Measurements from ENCODE around the gene CFHR5.
"Not testable (repeated sequence)": the region's sequence is repeated elsewhere in the genome, so short reads cannot be mapped to it uniquely, and the experiment has no call there.

CFHR5 gene

DNA sequence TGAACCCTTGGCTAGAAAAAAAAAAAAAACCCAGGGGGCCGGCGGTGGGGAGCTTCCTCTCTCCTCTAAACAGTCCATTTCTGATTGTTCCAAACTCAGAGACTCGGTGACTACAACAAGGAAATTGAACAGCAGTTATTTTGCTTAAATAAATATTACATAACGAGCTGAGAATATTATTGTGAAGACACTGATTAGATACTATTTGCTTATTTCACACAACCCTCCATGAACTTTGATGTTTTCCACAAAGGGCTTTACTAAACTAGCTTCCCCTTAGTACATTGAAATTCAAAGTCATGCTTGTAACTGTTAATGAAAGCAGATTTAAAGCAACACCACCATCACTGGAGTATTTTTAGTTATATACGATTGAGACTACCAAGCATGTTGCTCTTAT is at the start of gene CFHR5:
CFHR5 (plus strand) TSS at position 279 of the 400 bp plus-strand sequence; CDS start at position 388, 109 bp downstream.
- Mint-ChIP-seq H3K4me3 (no peak within 1 kb of the TSS), H3K27me3 (no peaks in the 10 kb centered on the region), H3K4me1 (no peaks in the 10 kb centered on the region), H3K9me3 (no peaks in the 10 kb centered on the region), H3K36me3 (no peaks in the 10 kb centered on the region), H3K27ac (no peak within 1 kb of the TSS)

DNA sequence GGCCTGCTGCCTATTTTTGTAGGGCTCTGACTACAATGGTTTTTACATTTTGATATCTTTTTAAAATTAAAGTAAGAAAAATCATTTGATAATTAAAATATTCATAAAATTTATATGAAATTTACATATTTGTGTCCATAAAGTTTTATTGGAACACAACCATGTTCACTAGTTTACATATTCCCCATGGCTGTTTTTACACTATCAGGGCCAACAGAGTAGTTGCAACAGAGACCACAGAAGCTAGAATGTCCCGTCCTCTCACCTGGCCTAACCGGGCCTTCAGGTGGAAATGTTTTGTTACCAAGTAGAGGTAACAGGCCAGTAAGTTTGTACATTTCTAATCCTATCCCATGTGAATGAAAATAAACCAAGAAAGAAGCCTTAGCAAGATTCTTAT is 44.5 kb upstream of the CFHR5 start:
- not testable (repeated sequence) for H3K27me3 Mint-ChIP-seq, H3K4me1 Mint-ChIP-seq, H3K9me3 Mint-ChIP-seq, H3K27ac Mint-ChIP-seq, H3K4me3 Mint-ChIP-seq, H3K36me3 Mint-ChIP-seq

DNA sequence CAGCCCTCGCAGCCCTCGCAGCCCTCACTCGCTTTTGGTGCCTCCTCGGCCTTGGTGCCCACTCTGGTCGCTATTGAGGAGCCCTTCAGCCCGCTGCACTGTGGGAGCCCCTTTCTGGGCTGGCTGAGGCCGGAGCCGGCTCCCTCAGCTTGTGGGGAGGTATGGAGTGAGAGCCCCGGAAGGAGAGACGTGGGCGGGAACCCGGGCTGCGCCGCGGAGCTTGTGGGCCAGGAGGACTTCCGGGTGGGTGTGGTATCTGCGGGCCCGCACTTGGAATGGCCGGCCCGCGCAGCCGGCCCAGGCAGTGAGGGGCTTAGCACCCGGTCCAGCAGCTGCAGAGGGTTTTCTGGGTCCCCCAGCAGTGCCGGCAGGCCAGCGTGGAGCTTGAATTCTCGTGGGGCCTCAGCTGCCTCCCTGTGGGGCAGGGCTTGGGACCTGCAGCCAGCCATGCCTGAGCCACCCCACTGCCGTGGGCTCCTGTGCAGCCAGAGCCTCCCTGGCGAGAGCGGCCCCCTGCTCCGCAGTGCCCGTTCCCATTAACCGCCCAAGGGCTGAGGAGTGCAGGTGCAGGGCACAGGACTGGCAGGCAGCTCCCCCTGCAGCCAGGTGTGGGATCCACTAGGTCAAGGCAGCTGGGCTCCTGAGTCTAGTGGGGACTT is 43.7 kb upstream of the CFHR5 start:
- H3K4me1 Mint-ChIP-seq: no peaks in the 10 kb centered on the region
- no peaks in the 10 kb centered on the region for H3K36me3 Mint-ChIP-seq
- no peak overlapping the region for H3K4me3 Mint-ChIP-seq
- H3K27ac Mint-ChIP-seq: no peak overlapping the region
- H3K9me3 Mint-ChIP-seq: peaks cover 6% of the 10 kb centered on the region
- H3K27me3 Mint-ChIP-seq: no peaks in the 10 kb centered on the region

DNA sequence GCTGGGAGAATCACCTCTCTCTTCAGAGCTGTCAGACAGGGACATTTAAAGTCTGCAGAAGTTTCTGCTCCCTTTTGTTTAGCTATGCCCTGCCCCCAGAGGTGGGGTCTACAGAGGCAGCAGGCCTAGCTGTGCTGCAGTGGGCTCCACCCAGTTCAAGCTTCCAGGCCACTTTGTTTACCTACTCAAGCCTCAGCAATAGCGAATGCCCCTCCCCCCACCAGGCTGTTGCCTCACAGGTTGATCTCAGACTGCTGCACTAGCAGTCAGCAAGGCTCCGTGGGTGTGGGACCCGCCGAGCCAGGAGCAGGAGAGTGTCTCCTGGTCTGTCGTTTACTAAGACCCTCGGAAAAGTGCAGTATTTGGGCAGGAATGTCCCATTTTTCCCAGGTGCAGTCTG is 35.9 kb upstream of the CFHR5 start:
- H3K27ac Mint-ChIP-seq, H3K36me3 Mint-ChIP-seq, H3K9me3 Mint-ChIP-seq, H3K4me3 Mint-ChIP-seq, H3K4me1 Mint-ChIP-seq, H3K27me3 Mint-ChIP-seq: not testable (repeated sequence)

DNA sequence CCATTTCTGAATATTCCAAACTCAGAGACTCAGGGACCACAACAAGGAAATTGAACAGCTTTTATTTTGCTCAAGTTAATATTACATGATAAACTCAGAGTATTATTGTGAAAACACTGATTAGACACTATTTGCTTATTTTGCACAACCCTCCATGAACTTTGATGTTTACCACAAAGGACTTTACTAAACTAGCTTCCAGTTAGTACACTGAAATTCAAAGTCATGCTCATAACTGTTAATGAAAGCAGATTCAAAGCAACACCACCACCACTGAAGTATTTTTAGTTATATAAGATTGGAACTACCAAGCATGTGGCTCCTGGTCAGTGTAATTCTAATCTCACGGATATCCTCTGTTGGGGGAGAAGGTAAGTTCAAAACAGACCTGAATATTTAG is 33.8 kb upstream of the CFHR5 start, which contains the start of gene CFHR2:
CFHR2 (plus strand) TSS at position 171 of the 400 bp plus-strand sequence; CDS start at position 314, 143 bp downstream.
- not testable (repeated sequence) for H3K4me1 Mint-ChIP-seq, H3K4me3 Mint-ChIP-seq, H3K27ac Mint-ChIP-seq, H3K27me3 Mint-ChIP-seq, H3K9me3 Mint-ChIP-seq, H3K36me3 Mint-ChIP-seq

DNA sequence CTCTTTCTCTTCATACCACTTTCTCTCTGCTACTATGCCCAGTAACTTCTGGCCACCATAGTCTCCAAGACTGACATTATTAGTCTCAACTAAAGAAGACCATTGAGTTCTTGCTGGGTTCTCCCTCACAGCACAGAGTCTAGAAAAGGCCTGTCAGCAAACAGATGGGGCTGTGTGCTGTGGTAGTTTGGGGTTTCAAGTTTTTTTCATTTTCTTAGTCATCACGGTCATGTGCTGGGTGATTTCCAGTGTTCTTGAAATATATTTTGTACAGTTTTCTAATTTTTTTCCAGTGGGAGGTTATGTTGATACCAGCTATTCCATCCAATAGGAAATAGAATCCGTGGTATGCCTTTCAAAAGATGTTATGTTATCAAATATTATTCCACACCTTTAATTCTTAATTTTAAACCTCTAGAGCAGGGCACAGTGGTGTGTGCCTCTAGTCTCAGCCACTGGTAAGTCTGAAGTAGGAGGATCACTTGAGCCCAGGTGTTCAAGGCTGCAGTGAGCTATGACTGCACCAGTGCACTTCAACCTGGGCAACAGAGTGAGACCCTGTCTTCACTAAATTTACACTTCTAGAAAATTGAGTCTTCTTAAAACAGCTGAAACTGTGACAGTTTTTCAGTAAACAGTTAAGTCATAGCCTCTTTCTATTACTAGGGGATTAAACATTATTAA is 25.5 kb upstream of the CFHR5 start:
- H3K9me3 Mint-ChIP-seq: no peaks in the 10 kb centered on the region
- no peaks in the 10 kb centered on the region for H3K4me1 Mint-ChIP-seq
- H3K36me3 Mint-ChIP-seq: no peaks in the 10 kb centered on the region
- no peak overlapping the region for H3K27ac Mint-ChIP-seq
- no peak overlapping the region for H3K4me3 Mint-ChIP-seq
- no peaks in the 10 kb centered on the region for H3K27me3 Mint-ChIP-seq

DNA sequence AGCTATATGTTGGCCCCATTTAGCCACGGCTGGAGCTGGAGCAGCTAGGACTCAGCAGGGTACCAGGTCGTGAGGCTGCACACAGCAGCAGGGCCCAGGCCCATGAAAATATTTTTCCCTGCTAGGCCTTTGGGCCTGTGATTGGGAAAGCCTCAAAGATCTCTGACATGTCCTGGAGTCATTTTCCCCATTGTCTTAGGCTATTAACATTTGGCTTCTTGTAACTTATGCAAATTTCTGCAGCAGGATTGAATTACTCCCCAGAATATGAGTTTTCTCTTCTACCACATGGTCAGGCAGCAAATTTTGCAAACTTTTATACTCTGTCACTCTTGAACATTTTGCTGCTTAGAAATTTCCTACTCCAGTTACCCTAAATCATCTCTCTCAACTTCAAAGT is 22.6 kb upstream of the CFHR5 start:
- no peaks in the 10 kb centered on the region for H3K36me3 Mint-ChIP-seq
- H3K4me3 Mint-ChIP-seq: no peak overlapping the region
- no peak overlapping the region for H3K27ac Mint-ChIP-seq
- no peaks in the 10 kb centered on the region for H3K9me3 Mint-ChIP-seq
- H3K27me3 Mint-ChIP-seq: no peaks in the 10 kb centered on the region
- H3K4me1 Mint-ChIP-seq: no peaks in the 10 kb centered on the region

DNA sequence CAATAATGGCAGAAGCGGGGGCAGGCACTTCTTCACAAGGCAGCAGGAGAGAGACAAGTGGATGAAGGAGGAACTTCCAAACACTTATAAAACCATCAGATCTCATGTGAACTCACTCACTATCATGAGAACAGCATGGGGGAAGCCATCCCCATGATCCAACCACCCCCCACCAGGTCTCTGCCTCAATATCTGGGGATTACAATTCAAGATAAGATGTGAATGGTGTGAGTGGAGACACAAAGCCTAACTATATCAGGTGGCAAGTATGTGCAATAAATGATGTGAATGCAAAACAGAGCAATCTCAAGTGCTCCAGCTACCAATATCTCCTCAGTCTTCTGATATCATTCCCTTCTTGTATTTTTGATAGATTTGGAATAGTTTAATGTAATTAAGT is 21.4 kb upstream of the CFHR5 start:
- Mint-ChIP-seq H3K27me3 (no peaks in the 10 kb centered on the region), H3K27ac (no peak overlapping the region), H3K36me3 (no peaks in the 10 kb centered on the region), H3K4me1 (no peaks in the 10 kb centered on the region), H3K9me3 (no peaks in the 10 kb centered on the region), H3K4me3 (no peak overlapping the region)

DNA sequence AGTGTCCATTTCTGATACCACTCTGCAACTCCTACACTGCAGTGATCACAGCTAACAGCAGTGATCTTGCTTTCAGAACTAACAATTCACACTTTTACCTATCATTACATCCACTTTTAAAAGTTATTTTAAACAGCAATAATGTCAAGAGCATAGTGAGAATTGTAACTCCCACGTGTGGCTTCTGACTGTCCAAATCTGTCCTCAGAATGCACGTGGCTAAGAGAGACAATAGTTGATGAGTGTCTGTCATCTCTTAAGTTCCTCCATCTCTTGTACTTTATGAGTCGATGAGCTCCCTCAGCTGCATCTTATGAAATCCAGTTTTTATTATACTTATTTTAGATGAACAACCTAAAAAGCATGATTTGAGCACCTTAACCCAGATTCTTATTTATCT is 16.5 kb upstream of the CFHR5 start:
- H3K27me3 Mint-ChIP-seq: peaks cover 2% of the 10 kb centered on the region
- no peak overlapping the region for H3K4me3 Mint-ChIP-seq
- H3K4me1 Mint-ChIP-seq: no peaks in the 10 kb centered on the region
- no peaks in the 10 kb centered on the region for H3K36me3 Mint-ChIP-seq
- no peak overlapping the region for H3K27ac Mint-ChIP-seq
- H3K9me3 Mint-ChIP-seq: no peaks in the 10 kb centered on the region

DNA sequence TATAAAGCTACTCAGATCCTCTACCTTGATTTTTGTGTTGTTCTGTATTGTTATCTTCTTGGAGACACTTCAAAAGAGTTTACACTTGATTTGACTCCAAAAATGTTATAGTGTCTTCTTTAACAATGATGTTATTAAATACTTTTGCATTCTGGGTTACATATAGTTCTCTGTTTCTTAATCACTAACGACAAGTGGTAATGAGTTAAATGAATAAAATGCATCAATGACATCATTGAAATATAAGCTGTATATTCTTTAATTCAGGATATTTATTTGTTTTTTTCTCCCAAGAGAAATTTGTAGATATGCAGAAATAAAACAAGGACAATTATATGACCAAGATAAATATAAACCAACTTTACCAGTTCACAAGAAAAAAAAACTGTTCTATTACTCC is 7.2 kb upstream of the CFHR5 start:
- H3K9me3 Mint-ChIP-seq: no peaks in the 10 kb centered on the region
- no peak overlapping the region for H3K4me3 Mint-ChIP-seq
- H3K4me1 Mint-ChIP-seq: no peaks in the 10 kb centered on the region
- no peaks in the 10 kb centered on the region for H3K27me3 Mint-ChIP-seq
- H3K27ac Mint-ChIP-seq: no peak overlapping the region
- H3K36me3 Mint-ChIP-seq: no peaks in the 10 kb centered on the region

DNA sequence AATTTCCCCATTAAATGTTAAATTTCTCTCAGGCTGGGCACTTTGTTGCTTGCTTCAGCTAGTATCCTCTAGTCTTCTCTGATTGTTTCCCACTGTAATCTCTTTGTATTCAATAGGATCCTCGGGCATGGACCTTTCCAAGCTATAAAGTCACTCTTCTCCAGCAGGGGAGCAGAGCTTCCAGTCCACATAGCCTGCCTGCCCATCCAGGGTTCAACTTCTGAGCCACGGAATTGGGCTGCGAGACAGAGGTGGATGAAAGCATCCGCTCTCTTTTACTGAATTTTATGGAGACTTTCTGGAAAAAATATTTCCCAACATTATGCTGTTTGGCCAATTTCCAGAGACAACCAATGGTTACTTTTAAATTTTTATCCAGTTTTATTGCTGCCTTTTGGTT is 1.1 kb upstream of the CFHR5 start:
- no peaks in the 10 kb centered on the region for H3K27me3 Mint-ChIP-seq
- no peaks in the 10 kb centered on the region for H3K4me1 Mint-ChIP-seq

DNA sequence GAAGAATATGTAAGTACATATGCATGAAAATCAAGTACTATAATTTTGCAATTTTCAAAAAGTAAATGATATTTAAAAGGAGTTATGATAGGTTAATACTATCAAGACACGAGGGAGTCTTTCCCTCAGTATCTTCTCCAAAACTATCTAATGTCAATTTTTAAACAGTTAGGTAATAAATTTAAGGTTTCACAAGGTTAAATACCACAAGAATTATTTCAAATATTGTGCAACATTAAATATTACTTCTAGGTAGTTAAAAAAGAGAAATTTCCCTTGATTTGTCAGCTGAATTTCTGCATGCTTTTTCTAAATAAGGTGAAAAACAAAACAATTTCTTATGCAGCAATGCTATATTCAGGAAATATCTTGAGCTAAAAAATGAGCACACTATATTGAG is 3.5 kb downstream of the CFHR5 start:
- Mint-ChIP-seq H3K9me3 (no peaks in the 10 kb centered on the region), H3K4me3 (no peak overlapping the region), H3K36me3 (no peaks in the 10 kb centered on the region), H3K4me1 (no peaks in the 10 kb centered on the region), H3K27me3 (no peaks in the 10 kb centered on the region), H3K27ac (no peak overlapping the region)

More for the DNA sequence above, 1.1 kb upstream of the CFHR5 start:
- peak overlapping the region; percentile 26 for H3K27ac Mint-ChIP-seq
- no peak overlapping the region for H3K4me3 Mint-ChIP-seq
- H3K9me3 Mint-ChIP-seq: no peaks in the 10 kb centered on the region
- H3K36me3 Mint-ChIP-seq: no peaks in the 10 kb centered on the region

DNA sequence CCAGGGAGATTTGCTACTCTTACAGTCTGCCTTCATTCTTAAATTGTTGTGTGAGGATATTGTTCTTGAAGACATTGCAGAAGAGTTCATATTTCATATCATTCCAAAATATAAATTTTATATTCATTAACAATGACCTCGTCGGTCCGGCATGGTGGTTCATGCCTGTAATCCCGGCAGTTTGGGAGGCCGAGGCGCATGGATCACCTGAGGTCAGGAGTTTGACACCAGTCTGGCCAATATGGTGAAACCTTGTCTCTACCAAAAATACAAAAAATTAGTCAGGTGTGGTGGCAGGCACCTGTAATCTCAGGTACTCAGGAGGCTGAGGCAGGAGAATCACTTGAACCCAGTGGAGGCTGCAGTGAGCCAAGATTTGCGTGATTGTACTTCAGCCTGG is 4.9 kb downstream of the CFHR5 start:
- not testable (repeated sequence) for H3K4me3 Mint-ChIP-seq, H3K4me1 Mint-ChIP-seq, H3K27ac Mint-ChIP-seq, H3K27me3 Mint-ChIP-seq, H3K36me3 Mint-ChIP-seq, H3K9me3 Mint-ChIP-seq

DNA sequence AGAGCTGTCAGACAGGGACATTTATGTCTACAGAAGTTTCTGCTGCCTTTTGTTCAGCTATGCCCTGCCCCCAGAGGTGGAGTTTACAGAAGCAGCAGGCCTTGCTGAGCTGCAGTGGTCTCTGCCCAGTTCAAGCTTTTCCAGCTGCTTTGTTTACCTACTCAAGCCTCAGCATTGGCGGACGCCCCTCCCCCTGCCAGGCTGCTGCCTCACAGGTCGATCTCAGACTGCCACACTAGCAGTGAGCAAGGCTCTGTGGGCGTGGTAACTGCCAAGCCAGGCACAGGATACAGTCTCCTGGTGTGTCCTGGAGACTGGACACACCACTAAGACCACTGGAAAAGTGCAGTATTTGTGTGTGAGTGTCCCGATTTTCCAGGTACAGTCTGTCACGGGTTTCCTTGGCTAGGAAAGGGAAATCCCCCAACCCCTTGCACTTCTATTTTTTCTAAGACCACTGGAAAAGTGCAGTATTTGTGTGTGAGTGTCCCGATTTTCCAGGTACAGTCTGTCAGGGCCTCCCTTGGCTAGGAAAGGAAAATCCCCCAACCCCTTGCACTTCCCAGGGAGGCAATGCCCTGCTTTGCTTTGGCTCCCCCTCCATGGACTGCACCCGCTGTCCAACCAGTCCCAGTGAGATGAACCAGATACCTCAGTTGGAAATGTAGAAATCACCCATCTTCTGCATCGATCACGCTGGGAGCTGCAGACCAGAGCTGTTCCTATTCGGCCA is 14.7 kb downstream of the CFHR5 start:
- not testable (repeated sequence) for H3K27ac Mint-ChIP-seq, H3K9me3 Mint-ChIP-seq, H3K4me1 Mint-ChIP-seq, H3K27me3 Mint-ChIP-seq, H3K36me3 Mint-ChIP-seq, H3K4me3 Mint-ChIP-seq

DNA sequence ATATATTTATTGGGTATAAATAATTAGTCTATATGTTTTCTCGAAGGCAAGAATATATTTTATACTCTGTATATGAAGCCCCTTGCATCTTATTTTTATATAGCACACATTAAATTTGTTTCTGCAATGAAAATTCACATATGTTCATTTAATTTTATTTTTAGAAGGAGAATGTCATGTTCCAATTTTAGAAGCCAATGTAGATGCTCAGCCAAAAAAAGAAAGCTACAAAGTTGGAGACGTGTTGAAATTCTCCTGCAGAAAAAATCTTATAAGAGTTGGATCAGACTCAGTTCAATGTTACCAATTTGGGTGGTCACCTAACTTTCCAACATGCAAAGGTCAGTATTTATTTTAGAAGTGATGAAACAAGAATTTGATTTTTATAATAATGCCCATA is 16.6 kb downstream of the CFHR5 start:
- no peaks in the 10 kb centered on the region for H3K36me3 Mint-ChIP-seq
- no peak overlapping the region for H3K27ac Mint-ChIP-seq
- no peaks in the 10 kb centered on the region for H3K4me1 Mint-ChIP-seq
- H3K27me3 Mint-ChIP-seq: peaks cover 6% of the 10 kb centered on the region
- H3K9me3 Mint-ChIP-seq: no peaks in the 10 kb centered on the region
- H3K4me3 Mint-ChIP-seq: no peak overlapping the region

DNA sequence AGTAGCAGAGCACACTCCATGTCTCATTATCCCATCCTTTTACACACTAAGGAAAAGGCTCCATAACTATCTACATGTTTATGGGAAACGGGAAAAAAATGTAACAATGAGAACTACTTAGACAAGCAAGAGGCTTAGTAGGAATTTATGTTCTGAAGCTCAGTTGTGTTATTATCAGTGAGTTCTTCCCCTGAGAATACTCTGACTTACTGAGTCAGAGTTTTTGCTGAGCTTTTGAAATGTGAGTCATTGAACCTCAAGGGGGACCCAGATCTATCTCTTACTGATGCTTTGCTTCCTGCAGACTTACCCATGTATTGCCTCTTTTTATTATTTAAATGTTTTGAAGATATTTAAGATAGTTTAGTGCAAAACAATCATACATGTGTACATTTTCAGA is 20.1 kb downstream of the CFHR5 start:
- peaks cover 1% of the 10 kb centered on the region for H3K27me3 Mint-ChIP-seq
- H3K36me3 Mint-ChIP-seq: no peaks in the 10 kb centered on the region
- H3K4me3 Mint-ChIP-seq: no peak overlapping the region
- H3K9me3 Mint-ChIP-seq: no peaks in the 10 kb centered on the region
- H3K4me1 Mint-ChIP-seq: no peaks in the 10 kb centered on the region
- H3K27ac Mint-ChIP-seq: no peak overlapping the region

All from activated naive CD4-positive, alpha-beta T cell treated with anti-CD3 and anti-CD28 coated beads, Interleukin-2, amount 50 U/mL, for 24 hours (primary cell).